Hematopoietic multipotent progenitor cell treated with erythropoietin and hydrocortisone succinate and interleukin-3 and kit ligand, for 6 days (in vitro differentiated cells): ENCODE results near the gene RAB20.

Experiments used
- DNase-seq: peaks from one replicate; pipeline ENCODE4 v3.0.0-alpha.2; 2015

Gene RAB20

DNA sequence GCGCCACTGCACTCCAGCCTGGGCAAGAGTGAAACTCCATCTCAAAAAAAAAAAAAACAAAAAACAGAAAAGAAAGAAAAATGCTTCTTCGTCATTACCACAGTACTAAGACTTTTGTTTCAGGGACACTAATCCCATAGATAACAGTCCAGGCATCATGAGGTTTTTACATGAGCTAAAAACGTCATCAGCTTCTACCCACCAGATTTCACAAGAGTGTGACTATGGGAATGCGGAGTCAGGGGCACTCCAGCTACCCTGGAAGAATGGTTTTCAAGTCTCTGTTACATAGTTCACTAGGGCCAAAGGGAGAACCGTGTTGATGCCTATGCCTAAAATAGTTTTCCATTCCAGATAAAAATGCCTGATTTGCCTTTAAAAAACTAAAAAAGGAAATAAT is 33.2 kb downstream of the RAB20 start:
- DNase-seq = peak; percentile 19

DNA sequence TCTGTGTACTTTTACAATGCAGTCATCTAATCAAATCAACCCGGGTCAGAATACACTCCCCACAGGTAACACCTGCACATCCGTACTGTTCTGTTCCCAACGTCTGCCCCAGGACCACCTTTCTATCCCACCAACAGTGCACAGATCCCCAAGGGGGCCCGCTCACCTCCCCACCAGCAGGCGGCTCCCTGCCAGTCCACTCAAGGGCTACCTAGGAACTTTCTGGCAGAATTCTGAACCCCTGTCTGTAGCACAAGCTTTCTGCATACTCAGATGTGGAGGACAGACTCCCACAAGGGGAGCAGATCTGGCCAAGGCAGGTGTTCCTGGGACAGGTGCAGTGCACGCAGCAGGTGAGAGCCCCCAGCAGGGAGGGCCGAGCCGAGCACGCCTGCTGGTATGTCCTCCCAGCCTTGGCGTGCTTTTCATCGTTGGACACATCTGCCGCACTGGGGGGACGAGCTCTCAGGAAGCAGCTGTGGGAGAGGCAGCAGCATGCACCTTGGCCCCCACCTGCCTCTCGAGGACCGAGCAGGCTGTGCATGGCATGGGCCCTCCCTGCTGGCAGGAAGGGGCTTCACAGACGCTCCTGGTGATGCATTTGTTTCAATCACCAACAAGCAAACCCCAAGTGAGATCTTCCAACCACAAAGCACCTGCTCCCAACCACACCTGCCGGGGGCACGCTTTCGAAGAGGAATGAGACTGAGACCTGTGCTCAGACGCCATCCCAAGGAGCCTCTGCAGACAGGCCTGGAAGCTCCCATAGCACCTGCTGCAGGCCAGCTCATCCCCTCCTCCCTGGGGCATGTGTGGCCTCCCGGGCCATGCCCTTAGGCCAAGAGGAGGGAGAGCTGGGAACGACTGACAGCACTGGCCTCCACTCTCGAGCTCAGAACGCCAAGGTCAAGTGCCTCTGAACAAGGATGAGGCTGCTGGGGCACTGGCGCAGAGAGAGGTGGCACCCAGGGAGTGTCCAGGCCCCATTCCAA is 35.9 kb downstream of the RAB20 start:
- no peak for DNase-seq

GRCh38 chr13:110524541-110525257 is 36.8 kb downstream of the RAB20 start:
- peak; percentile 52 for DNase-seq

DNA sequence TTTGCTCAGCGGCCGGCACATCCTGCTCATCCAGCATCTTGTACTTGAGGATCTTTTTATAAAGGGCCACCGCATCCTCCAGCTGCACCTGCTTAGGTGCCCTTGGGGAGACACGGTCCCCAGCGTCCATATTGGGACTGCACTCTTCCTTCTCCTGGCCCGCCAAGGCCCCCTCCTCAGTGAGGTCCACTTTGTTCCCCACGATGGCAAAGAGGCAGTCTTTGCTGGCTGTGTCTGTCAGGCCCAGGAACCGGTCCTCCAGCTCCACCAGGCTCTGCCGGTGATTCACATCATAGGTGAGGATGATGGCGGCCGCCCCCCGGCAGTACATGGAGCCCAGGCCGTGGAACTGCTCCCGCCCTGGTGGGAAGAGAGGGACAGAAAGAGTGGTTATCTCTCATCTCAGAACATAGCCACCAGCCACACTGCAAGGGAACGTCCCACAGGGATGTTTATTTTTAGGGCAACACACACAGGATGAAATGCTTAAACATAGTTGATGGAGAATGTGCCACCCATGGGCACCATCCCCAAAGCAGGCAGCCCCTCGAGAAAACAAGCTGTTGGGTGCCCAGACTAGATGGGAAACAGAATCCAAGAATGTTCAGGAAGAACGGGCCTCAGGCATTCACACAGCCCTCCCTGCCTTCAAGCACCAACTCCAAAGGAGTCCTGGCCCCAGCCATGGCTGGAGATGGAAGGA is 37.5 kb downstream of the RAB20 start:
- DNase-seq = no peak

GRCh38 chr13:110523180-110523579 is 38.3 kb downstream of the RAB20 start:
- DNase-seq = no peak

- no peak for DNase-seq
Measured at GRCh38 chr13:110522721-110523120, 38.8 kb downstream of the RAB20 start.

DNA sequence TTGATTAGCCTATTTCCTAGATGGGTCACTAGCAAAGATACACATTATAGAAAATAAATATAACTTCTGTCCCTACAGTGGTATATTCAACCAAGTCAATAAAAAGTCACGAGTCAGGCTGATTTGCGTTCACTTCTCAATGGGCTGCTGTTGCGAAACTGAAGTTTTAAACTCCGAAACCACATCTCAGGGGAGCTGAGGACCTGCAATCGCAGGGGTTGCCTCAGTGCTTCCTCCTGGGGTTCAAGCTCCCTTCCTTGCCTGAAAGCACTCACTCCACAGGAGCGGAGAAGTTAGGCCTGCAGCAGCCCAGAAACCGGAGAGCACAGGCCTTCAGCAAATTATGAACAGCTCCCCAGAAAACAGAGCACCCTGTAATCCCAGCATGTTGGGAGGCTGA is 39.6 kb downstream of the RAB20 start:
- DNase-seq = peak; percentile 70

DNA sequence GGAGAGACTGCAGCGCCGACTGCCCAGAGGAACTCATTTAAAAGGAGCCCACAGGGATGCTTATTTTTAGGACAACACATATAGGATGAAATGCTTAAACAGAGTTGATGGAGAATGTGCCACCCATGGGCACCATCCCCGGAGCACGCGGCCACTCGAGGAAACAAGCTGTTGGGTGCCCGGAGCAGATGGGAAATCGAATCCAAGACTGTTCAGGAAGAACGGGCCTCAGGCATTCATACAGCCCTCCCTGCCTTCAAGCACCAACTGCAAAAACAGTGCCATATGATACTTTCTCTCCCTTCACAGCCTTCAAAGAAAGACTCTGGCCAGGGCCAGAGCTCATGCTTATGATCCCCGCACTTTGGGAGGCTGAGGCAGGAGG is 40.2 kb downstream of the RAB20 start:
- no peak for DNase-seq

GRCh38 chr13:110520431-110521295 is 40.9 kb downstream of the RAB20 start:
- DNase-seq = peak; percentile 58

DNA sequence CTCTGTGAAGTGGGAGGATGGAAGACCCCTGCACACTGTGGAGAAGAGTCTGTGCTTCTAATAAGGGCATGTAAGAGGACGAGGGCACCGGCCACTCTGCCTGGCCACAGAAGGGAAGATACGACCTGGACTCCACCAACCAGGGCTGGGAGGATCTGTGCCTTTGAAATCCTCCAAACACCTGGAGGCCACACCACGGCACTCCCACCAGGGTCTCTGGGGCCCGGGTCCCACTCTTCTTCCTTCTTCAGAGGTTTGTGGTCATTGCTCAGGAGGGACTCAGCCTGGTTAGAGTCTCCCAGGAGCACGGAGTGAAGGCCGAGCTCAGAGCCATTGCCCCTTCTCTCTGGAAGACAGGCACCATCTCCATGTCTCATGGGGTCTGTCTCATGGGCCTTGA is 42.0 kb downstream of the RAB20 start:
- DNase-seq = no peak

DNA sequence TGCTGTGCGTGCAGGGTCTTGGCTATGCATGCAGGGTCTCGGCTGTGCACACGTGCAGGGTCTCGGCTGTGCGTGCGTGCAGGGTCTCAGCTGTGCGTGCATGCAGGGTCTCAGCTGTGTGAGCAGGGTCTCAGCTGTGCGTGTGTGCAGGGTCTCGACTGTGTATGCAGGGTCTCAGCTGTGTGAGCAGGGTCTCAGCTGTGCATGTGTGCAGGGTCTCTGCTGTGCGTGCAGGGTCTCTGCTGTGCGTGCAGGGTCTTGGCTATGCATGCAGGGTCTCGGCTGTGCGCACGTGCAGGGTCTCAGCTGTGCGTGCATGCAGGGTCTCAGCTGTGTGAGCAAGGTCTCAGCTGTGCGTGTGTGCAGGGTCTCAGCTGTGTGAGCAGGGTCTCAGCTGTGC is 42.5 kb downstream of the RAB20 start:
- DNase-seq = no peak

GRCh38 chr13:110518571-110518970 is 43.0 kb downstream of the RAB20 start:
- no peak for DNase-seq

DNA sequence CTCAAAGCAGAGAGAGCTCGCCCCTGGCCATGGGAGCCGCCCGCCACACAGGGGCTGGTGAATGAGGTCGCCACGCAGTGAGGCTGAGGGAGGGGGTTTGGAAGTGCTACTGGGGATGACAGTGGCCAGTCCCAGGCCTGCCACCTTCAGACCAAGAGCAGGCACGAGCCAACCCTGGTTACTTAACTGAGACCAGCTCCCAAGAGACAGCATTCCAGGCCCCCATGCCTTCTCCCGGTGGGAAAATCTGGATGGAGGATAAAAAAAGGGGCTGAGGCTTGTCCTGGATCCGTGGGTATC is 43.3 kb downstream of the RAB20 start:
- no peak for DNase-seq

DNA sequence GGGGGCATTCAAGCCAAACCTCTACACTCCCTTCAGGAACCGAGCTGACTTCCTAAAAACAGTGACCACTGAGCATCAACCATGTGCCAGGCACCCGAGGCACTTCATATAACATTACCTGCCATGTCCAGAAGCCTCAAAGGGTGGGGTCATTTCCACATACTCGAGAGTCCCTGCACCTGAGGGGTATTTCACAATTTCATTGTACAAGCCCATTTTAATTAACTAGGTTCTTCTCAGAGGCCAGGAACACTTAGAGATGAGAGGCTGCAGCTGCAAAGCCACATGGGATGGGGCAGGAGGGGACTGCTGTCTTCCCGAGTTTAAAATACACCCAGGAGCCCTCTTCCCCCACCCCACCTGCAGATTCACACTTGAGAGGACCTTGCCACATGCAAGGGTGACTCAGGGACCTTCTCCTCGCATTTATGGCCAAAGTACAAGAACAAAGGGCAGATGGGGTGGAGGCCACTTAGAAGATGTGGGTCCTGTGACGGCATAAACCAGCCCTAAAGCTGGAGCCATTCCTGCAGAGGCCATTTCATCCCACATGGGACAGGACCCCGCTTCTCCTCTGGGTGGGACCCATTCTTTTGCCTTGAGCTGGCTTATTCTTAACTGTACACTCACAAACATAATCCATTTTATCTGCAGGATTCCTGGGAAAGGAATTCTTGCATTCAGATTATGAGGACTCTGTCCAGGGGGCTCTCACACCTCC is 43.9 kb downstream of the RAB20 start:
- no peak for DNase-seq

DNA sequence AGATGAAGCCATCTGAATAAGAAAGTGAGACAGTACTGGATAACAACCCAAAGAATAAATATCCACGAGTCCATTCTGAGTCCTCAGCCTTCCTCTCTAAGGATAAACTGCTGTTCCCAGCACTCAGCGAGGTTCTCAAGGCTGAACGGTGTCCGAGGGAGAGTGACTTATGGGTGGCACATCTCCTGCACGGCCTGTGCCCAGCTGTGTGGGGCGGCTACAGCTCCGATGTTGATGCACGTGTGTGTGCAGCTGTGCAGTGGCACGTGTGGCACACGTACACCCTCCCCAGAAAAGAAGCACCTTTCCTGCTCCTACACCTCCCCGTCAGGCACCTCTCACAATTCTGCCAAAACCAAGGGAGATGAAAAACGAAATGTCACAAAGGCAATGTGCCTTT is 45.0 kb downstream of the RAB20 start:
- no peak for DNase-seq

DNA sequence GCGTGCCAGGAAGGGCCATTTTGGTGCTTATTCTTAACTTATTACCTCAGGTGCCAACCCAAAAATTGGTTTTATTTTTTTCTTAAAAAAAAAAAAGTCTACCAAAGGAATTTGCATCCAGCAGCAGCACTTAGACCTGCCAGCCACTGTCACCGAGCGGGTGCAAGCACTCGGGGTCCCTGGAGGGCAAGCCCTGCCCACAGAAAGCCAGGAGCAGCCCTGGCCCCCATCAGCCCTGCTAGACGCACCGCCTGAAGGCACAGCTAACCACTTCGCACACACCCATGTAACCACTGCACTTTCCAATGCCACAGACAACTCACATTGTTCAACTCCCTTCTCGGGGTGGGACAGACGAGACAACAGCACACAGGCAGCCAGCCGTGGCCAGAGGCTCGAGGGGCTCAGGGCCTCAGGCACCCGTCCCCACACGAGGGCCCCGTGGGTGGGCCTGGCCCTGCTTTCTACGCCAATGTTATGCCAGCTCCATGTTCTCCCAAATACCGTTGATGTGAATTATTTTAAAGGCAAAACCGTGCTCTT is 49.3 kb downstream of the RAB20 start:
- DNase-seq = no peak

DNA sequence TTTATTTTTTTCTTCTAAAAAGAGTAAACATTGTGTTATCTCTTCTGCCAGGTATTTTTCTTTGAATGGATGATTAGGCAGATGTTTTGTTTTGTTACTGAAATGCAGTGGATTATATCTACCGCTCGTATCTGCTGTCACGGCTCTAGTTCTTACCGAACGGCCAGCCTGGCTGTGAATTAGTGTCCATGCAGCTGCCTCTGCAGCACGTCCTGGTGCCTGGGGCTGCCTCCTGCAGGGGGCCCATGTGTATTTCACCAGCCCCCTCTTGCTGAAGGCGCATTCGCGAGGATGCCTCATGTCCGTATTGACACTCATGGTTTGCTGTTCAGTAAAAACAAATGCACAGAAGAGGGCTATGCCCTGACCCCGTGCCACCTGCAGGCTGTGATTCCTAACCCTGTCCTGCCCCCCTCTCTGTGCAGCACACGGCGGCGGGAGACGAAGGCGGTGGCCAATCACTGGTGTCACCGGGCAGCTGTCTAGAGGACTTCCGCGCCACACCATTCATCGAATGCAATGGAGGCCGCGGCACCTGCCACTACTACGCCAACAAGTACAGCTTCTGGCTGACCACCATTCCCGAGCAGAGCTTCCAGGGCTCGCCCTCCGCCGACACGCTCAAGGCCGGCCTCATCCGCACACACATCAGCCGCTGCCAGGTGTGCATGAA is 49.9 kb downstream of the RAB20 start:
- no peak for DNase-seq

GRCh38 chr13:110509971-110510786 is 51.3 kb downstream of the RAB20 start:
- peak; percentile 85 for DNase-seq

DNA sequence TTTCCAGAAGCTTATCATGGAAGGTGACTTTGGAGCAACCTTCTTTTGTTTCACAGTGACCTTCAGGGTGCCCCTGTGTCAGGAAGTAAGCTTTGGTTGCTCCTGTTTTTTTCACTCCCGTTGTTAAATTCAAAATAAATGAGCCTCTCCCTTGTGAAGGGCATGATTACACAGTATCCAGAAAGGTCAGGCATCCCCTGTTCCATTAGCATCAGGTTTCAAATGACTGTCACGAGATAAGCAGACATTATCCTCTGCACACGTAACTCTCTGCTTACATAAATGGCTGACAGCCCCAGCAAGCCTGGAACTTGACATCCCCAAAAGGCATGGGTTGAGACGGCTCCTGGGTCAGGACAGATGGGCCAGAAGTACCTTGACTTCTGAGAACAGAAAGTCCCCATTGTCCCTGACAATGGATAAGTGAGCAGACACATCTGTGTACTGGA is 52.0 kb downstream of the RAB20 start:
- DNase-seq = peak; percentile 47
